Activated CD8-positive, alpha-beta memory T cell treated with anti-CD3 and anti-CD28 coated beads, Interleukin-2, amount 50 U/mL, for 48 hours (primary cell): Measurements from ENCODE around the gene DAPL1.

Source experiments
- DNase-seq: peaks from one replicate; pipeline ENCODE4 v3.0.0-alpha.2; 2020

DAPL1 gene, protein sequence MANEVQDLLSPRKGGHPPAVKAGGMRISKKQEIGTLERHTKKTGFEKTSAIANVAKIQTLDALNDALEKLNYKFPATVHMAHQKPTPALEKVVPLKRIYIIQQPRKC

GRCh38 chr2:158795195-158795924 lies at the start of gene DAPL1:
Gene DAPL1, plus strand, starts transcription at chr2:158795317. Its CDS starts 56 bp downstream, at chr2:158795373.
- DNase-seq: no peak

DNA sequence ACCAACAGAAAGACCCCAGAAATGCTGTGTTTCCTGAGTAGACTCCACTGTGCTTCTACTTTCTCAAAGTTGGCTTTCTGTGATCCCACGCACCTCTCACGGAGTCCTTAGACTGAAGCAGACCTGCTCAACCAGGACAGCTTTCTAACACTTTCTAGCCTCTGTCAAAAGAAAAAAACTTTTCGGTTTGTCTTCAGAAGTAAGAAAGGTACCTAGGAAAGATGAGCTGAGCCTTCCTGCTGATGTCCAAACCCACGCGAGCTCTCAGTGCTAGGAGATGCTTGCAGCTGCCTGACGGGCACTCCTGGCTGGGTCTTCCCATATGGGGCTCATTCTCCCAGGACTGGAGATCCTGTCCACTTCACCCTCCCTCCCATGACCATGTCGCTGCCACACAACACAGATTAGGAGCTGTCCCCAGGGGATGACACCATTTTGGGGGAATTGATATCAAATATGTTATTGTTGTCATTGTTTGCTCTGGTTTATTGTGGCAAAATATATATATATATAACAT lies 49.2 kb upstream of the DAPL1 start:
- no peak for DNase-seq

DNA sequence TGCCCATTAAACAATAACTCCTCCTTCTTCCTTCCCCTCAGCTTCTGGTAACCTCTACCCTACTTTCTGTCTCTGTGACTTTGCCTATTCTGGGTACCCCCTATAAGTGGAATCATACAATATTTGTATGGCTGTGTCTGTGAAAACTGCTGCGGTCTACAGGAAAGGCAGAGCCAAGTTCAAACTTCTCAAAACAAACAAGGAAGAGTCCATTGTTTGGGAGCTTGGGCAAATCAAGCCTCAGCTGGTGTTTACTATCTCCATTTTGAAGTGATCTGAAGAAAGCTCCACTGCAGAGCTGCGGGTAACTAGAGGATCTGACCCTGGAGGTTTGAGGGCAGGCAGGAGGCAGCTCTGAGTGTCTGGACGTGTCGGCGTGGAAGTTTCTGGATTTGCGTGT lies 48.6 kb upstream of the DAPL1 start:
- DNase-seq: no peak

- no peak for DNase-seq
These were observed 47.8 kb upstream of the DAPL1 start for GRCh38 chr2:158747281-158747680.

DNA sequence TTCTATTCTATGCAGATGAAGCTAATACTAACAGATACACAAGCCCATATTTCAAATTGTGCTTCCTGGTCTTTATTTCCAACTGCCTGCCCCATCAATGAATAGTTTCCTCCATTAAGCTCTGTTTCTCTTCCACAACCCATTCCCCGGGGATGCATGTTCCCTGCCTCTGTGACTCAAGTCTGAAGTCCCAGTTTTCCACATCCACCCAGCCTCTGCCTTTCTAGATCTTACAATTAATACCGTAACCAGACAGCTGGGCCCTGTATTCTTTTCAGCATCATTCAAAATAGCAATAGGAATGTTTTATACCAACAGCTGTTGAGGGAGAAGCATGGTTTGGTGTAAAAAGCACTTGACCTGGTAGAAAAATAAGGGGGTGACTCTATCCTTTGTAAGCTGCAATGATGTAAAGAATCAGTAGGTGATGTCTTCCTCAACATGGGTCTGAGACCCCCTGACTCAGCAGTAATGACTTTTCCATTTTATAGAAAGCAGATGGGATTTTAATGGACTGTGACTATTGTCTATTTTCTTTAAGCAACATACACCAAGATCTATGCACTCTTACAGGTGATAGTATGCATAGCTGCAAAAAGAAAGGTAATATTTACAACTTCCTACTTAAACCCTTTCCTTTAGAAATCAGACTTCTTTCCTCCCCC lies 46.1 kb upstream of the DAPL1 start:
- DNase-seq: no peak

GRCh38 chr2:158750458-158751125 lies 44.5 kb upstream of the DAPL1 start:
- DNase-seq: no peak

DNA sequence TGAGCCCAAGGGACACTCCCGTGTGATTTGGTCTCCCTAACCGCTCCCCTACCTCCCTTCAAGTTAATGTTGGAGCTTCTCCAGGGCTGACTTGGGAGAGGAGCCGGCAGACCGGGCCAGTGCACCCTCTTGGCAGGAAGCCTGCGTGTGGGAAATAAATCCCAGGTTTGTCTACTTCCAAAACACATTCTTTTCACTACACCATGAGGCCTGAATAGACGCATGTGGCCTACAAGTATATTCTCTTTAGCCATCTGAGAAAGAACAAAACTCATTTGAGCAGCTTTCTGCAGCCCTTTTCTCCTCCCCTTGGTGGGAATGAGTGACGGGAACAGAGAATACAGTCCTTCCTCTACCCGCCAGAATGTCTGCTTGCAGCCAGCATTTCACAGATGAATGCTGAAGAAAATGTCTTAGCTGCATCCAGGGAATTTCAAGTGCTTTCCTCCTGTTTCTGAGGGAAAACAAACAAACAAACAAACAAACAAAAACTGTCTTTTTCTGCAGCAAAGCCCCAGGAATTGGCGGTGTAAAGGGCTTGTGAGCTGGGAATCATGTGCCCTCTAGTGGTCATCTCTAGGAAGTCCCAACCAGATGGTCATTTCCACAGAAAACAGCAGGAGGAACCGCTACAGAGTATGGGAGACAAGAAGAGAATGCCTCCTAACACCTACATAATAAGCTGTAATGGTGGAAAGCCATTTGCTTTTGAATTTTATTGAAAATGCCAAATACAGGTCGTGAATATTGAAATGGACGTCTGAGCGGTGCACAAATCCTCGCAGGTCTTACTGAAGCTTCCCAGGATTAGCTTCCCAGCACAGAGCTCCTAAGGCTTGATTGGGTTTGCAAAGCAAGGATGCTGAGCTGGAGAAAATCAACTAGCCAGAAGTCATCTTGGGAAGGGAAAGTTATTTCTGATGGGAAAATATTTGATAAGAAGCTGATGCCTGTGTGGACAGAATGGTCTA lies 41.2 kb upstream of the DAPL1 start:
- DNase-seq: no peak

DNA sequence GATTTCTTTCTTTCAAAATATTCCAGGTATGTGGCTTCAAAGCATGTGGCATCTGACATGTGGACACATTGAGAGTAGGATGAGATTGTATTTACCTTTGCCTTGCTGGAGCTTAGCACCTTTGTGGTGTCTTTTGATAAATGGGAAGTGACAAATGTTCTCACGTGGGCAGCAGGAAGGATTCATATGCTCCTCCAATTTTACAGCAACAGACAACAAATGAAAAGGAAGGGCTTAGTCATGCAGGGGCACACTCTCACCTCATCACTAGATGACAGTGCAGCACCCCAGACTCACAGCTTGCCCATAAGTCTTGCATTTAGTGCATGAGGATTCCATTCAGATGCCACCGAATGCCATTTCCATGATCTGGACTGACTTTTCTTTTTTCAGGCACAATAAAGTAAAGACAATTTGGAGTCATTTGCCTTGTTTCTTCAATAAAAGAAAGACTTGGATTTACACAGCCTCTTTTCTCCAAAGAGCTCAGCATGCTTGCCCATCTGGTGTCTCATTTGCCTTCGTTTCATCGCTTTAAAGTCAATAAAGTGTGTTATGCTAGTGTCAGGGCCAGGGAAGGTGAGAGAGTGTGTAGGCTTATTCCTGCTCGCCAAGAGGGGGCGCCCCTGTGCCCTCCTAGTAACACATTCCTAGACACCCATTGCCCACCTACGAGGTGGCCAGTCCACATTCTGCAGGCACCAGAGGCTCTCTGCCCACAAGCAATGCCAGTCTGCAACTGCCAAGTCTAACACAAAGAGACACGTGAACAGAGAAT lies 39.6 kb upstream of the DAPL1 start:
- no peak for DNase-seq

DNA sequence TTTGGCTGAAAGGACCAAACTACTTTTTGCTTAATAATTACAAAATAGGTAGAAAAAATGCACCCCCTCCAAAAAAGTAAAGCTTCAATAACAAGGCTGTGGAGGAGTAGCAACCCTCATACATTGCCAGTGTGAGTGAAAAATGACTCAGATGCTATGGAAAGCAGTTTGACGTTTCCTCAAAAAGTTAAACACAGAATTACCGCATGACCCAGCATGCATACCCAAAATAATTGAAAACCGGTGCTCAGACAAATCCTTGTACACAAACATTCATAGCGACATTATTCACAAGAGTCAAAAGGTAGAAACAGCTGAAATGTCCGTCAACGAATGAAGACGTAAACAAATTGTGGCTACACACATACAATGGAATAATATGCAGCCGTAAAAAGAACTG lies 38.8 kb upstream of the DAPL1 start:
- DNase-seq: no peak

- no peak for DNase-seq
These were observed 38.1 kb upstream of the DAPL1 start for GRCh38 chr2:158756976-158757375.

- no peak for DNase-seq
These were observed 34.2 kb upstream of the DAPL1 start for GRCh38 chr2:158760887-158761286.

DNA sequence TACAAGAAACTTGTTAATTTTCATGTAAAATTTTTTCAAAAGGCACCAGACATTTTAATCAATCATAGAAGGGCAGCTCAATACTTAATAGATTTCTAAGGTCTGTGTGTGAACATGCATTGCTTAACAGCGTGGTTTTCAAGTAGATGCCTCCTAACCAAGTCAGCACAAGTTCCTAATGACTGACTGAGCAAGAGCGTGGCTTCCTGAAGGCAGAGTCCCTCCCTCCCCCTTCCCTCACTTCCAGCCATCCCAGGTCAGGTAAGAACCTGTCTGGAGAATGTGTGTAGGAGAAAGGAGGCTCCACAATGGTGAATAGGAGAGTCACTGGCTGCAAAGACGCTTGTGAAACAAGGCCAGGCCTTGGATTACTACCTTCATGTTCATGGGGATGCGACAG lies 33.5 kb upstream of the DAPL1 start:
- no peak for DNase-seq

GRCh38 chr2:158762336-158762735 lies 32.8 kb upstream of the DAPL1 start:
- no peak for DNase-seq

DNA sequence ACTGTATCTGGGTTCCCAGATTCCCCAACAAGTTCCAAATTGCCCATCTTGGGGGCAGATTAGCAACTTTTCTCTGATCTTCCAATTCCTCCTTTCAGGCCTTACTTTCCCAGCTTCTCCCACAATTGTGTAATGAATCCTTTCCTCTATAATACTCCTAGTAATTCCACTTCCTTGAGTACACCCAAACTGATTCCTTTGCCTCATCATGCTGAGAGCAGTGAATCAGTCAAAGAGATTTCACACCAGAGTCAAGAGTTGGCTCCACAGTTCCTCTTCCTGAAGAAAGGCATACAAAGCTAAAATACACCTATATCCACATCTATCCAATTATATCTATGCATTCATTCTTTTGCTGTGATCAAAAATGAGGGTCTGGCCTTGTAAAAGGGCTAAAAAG lies 28.6 kb upstream of the DAPL1 start:
- no peak for DNase-seq

DNA sequence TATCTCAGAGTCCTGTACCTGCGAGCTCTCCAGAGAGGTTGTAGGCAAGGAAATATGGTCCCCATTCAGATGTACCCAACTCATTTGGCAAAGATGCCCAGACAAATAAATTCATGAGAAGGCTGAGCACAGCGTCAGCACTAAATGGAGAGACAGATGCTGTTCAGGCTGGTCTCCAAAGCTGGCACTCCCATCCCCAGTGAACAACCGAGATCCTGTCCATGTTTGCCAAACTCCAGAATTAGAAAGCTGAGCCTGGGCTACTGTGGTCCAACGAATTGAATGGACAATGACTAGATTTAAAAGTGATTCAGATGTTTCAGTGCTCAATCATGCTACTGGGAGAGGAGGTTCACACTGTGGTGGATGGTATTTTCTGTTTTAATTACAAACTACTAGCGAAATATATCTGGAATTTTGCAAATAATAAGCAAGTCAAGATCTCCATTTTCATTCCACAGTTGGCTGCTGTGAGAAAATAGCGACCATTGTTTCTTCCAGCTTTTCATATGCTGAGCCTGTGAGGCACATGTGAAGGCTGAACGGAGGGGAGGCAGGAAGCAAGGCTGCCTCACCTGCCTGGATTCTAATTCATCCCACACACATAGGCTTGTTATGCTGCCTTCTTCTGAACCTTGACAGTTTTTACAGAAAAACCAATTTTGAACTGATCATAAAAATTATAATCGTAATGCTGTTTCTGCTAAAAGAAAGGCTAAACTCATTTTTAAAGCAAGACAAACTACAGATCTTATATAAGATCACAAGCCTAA lies 22.6 kb upstream of the DAPL1 start:
- no peak for DNase-seq

- DNase-seq: no peak
These were observed 22.0 kb upstream of the DAPL1 start for GRCh38 chr2:158773121-158773520.

GRCh38 chr2:158774681-158775080 lies 20.4 kb upstream of the DAPL1 start:
- no peak for DNase-seq

GRCh38 chr2:158775273-158776027 lies 19.7 kb upstream of the DAPL1 start:
- no peak for DNase-seq

DNA sequence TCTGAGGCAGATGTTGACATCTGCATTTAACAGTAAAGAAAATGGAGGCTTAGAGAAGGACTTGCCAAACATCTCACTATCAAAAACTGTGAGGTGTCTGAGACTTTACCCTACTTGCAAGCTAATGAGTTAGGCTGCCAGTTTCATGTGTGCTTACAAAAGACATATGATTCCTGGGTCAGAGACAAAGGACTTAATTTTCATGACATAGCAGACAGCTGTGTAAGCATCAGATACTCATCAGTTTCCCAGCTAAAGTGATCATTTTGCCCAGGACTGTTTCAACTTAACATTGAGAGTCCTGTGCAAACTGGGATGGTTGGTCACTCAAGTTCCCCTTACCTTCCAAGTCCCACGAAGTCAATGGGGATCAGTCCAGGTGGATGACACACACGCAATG lies 18.9 kb upstream of the DAPL1 start:
- DNase-seq: no peak

DNA sequence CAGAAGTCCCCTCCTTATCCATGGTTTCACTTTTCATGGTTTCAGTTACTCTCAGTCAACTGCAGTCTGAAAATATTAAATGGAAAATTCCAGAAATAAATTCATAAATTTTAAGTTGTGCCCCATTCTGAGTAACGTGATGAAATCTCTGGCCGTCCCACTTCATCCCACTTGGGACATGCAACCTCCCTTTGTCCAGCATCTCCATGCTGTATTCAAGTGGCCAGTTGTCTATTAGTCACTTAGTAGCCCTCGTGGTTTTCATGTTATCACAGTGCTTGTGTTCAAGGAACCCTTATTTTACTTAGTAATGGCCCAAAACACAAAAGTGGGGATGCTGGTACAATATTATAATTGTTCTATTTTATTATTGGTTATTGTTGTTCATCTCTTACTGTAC lies 18.0 kb upstream of the DAPL1 start:
- DNase-seq: no peak
